Forelimb muscle (tissue), 1 donor: ENCODE results near the gene GH2. TPM values are rescaled to one million over a fixed set of nuclear protein-coding genes. Genes with fewer than 3 reads are reported as not detected.
"Not testable (repeated sequence)": the region's sequence is repeated elsewhere in the genome, so short reads cannot be mapped to it uniquely, and the experiment has no call there.

Experiments
- DNase-seq: peaks from one replicate; pipeline ENCODE4 v3.0.0-alpha.2; 2013; ENCODE audit warnings: low read depth
- polyA plus RNA-seq: library from polyadenylated mRNA; unstranded; fragments of 120-200 nt; gene quantifications from one replicate; pipeline ENCODE4 v1.2.1, GENCODE V29; 2013; ENCODE audit not compliant: insufficient read length

GH2 gene
- polyA plus RNA-seq, 1 donor, result not detected

DNA sequence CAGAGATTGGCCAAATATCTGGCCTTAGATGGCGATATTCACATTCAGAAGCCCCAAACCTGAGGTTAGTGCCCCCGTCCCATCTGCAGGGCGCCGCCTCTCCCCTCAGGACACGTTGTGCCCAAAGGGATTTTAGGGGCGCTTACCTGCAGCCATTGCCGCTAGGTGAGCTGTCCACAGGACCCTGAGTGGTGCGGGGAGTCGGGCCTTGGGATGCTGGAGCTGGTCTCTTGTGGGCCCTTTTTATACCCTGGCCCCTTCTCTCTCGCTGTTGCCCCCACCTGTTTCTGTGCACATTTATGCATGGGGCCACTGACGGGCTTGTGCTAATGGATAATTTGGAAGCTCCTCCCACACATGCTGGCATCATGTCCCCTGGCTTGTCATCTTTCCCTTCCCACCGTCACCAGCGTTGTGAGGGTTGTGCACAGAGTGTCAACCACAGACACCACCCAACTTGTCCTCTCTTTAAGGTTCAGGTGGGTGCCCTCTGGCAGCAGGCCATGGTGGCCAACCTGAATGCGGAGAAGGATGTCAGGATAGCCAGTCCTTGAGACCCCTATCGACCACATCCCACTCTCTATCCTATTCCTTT is 29.4 kb upstream of the GH2 start, which contains the start of gene CSHL1:
Gene CSHL1 (minus strand): TSS at position 218 of the 595 bp plus-strand sequence. CDS start 62 bp downstream, at position 156.
- DNase-seq, result no peak

- no peak for DNase-seq
Measured at GRCh38 chr17:63910096-63910495, 28.4 kb upstream of the GH2 start.

DNA sequence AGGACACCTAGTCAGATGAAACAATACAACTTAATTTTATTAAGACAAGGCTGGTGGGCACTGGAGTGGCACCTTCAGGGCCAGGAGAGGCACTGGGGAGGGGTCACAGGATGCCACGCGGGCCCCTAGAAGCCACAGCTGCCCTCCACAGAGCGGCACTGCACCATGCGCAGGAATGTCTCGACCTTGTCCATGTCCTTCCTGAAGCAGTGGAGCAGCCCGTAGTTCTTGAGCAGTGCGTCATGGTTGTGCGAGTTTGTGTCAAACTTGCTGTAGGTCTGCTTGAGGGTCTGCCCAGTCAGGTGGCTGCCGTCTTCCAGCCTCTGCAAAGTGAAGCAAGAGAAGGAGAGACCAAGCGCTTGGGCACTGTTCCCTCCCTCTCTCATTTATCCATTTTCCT is 27.8 kb upstream of the GH2 start:
- not testable (repeated sequence) for DNase-seq

- not testable (repeated sequence) for DNase-seq
Measured at GRCh38 chr17:63907161-63907778, 25.5 kb upstream of the GH2 start.

- not testable (repeated sequence) for DNase-seq
Measured at GRCh38 chr17:63904796-63905195, 23.1 kb upstream of the GH2 start.

DNA sequence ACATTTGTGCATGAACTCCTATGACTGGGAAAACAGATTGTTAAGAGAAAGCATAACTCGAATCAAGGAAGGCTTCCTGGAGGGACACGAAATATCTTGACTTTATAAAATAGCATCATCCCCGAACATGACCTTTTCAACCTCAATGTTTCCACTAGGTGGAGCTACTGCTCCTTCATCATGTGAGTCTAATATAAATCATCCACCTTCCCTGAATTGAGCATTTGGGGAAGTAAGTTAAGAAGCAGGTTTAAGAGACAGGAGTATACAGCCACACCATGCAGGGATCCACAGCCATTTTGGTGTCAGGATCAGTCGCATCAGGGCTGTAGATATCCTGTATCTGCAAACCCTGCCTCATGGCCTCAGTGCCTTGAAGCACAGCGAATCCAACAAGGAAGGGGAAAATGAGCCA is 22.1 kb upstream of the GH2 start:
- not testable (repeated sequence) for DNase-seq

GRCh38 chr17:63901971-63902370 is 20.2 kb upstream of the GH2 start:
- not testable (repeated sequence) for DNase-seq

DNA sequence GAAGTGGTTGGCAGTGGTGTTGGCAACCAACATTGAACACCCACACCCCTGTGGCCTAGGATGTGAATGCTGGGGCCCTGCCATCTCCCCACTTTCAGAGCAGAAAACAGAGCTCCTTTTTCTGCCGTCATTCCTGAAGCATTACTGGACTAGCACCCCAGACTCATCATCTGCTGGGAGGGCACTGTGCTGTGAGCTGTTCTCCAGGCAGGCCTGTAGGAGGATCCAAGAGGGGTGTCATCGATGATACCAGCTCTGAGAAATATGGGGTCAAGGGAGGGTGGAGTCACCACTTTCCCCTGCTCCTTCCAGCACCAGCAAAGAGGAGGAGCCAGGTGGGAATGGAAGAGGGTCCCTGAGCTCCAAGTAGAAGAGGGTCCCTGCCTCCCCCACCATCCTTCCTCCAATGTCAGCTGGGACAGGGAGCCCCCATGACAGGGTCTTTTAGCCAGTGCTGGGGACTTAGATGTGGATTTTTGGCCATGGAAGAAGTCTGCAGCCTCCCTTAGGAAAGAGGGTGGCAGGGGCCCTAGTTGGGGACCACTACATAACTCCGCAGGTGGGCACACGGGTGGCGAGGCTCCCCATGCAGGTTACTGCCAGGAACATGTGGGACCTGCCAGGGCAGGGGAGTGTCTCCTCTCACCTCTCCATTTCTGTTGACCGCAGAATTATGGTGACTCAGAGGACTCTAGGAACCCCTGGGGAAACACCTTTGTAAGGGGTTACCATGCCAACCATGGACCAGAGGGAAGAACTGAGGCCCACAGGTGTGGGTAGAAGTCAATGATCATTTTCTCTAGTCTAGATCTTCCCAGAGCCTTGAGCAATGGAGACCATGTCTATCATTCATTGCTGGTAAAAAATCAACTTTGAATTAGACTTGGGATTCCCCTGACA is 17.4 kb upstream of the GH2 start:
- not testable (repeated sequence) for DNase-seq

DNA sequence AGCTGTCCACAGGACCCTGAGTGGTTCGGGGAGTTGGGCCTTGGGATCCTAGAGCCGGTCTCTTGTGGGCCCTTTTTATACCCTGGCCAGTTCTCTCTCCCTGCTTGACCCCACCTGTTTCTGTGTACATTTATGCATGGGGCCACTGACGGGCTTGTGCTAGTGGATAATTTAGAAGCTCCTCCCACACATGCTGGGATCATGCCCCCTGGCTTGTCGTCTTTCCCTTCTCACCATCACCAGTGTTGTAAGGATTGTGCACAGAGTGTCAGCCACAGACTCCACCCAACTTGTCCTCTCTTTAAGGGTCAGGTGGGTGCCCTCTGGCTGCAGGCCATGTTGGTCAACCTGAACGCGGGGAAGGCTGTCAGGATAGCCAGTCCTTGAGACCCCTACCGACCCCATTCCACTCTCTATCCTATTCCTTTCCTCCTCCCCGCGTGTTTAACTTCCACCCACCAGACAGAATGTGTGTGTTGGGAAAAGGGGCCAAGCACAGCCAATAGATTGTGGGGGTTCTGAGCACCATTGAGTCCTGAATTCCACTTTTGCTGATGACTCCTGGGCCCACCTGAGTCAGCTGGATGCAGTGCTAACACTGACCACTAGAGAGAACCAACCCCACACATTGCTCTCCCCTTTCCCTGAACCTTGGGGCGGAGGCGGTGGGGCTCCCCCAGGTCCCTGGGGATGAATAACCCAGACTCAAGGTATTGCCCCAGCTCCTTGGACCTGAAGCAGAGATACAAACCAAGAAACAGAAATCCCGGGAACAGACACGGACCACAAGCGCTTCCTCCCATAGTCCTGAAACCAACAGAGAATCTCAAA is 15.0 kb upstream of the GH2 start, which contains the start of gene CSH1:
Gene CSH1 (minus strand): TSS at position 51 of the 831 bp plus-strand sequence. CDS start 63 bp downstream, outside the sequence.
- DNase-seq, result not testable (repeated sequence)

DNA sequence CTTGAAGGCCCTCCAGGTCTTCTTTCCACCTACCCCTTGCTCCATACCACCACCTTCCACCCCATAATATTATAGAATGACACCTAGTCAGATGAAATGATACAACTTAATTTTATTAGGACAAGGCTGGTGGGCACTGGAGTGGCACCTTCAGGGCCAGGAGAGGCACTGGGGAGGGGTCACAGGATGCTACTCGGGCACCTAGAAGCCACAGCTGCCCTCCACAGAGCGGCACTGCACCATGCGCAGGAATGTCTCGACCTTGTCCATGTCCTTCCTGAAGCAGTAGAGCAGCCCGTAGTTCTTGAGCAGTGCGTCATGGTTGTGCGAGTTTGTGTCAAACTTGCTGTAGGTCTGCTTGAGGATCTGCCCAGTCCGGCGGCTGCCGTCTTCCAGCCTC is 13.1 kb upstream of the GH2 start:
- not testable (repeated sequence) for DNase-seq

- not testable (repeated sequence) for DNase-seq
Measured at GRCh38 chr17:63894021-63894420, 12.3 kb upstream of the GH2 start.

- DNase-seq, result not testable (repeated sequence)
Measured at GRCh38 chr17:63892316-63893037, 10.7 kb upstream of the GH2 start.

GRCh38 chr17:63889026-63889848 is 7.5 kb upstream of the GH2 start:
- DNase-seq, result not testable (repeated sequence)

- DNase-seq, result not testable (repeated sequence)
Measured at GRCh38 chr17:63885119-63885518, 3.4 kb upstream of the GH2 start.

DNA sequence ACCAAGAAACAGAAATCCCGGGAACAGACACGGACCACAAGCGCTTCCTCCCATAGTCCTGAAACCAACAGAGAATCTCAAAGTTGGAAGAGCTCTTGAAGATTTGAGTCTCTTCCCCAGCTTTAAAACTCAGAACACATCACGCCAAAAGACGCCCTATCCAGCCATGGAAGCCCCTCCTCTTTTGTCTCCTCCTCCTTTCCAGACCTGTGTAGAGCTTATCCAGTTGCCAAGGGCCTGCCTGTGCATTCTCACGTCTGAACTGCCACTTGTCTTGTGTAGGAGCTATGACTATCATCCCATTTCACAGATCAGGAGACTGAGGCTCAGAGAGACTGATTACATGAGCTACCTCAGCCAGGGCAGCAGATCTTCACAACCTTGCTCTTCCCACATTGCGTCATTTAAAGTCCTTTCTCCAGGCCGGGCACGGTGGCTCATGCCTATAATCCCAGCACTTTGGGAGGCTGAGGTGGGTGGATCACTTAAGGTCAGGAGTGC is 932 bp upstream of the GH2 start:
- not testable (repeated sequence) for DNase-seq

DNA sequence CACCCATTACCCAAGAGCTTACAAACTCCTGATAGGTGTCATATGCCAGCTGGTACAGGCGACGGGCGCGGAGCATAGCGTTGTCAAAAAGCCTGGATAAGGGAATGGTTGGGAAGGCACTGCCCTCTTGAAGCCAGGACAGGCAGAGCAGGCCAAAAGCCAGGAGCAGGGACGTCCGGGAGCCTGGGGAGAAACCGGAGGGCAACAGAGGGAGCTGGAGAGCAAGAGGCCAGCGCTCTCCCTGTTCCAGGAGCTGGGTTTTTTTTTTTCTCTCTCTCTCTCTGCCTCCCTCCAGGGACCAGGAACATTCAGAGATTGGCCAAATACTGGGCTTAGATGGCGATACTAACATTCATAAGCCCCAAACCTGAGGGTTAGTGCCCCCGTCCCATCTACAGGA is 407 bp downstream of the GH2 start:
- not testable (repeated sequence) for DNase-seq

GRCh38 chr17:63880706-63881105 is 1.0 kb downstream of the GH2 start:
- no peak for DNase-seq

- DNase-seq, result not testable (repeated sequence)
Measured at GRCh38 chr17:63878413-63878812, 3.3 kb downstream of the GH2 start.

DNA sequence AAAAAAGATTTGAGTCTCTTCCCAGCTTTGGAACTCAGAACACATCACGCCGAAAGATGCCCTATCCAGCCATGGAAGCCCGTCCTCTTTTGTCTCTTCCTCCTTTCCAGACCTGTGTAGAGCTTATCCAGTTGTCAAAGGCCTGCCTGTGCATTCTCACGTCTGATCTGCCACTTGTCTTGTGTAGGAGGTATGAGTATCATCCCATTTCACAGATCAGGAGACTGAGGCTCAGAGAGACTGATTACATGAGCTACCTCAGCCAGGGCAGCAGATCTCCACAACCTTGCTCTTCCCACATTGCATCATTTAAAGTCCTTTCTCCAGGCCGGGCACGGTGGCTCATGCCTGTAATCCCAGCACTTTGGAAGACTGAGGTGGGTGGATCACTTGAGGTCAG is 7.1 kb downstream of the GH2 start:
- not testable (repeated sequence) for DNase-seq
